Endothelial cell of umbilical vein (primary cell): Measurements from ENCODE around the gene VCL. TPM values are rescaled to one million over a fixed set of nuclear protein-coding genes. Genes with fewer than 3 reads are reported as not detected.
"Not testable (repeated sequence)": the region's sequence is repeated elsewhere in the genome, so short reads cannot be mapped to it uniquely, and the experiment has no call there.

ENCODE experiments used
- BruUV-seq: library from RNA; stranded (reverse); fragments of 400-500 nt; replicated peaks from 2 replicates; lab custom pipeline; 2021; lab: Mats Ljungman, UMichigan
- CTCF ChIA-PET: fragments of 300-600, 350-600 bp; sonication (Branson Sonifier 250); formaldehyde crosslinking; loops from one replicate; lab custom pipeline; 2021; ENCODE audit warnings: antibody characterized with exemption, inconsistent platforms; lab: Charles Lee
- POLR2A ChIA-PET: fragments of 300-600, 350-600 bp; sonication (Branson Sonifier 250); formaldehyde crosslinking; loops from one replicate; lab custom pipeline; 2021; ENCODE audit warnings: antibody characterized with exemption, inconsistent platforms; lab: Charles Lee
- DNase-seq: peaks from one replicate; pipeline ENCODE4 v3.0.0-alpha.2; 2011; ENCODE audit warnings: low read depth, low spot score
- FAIRE-seq: peaks from 2 replicates; lab custom pipeline; 2011; peaks lifted over from hg19 to GRCh38; lab: Jason Lieb, UNC
- H2AFZ ChIP-seq: 2 replicates; pipeline ENCODE4 v1.6.0; 2012; ENCODE audit warnings: low read depth, low read length, control low read depth, inconsistent platforms
- H3K27ac ChIP-seq: 2 replicates; pipeline ENCODE4 v1.5.1; 2011; ENCODE audit warnings: low read depth, mild to moderate bottlenecking, control low read depth, low read length, moderate library complexity; ENCODE audit not compliant: insufficient read depth
- H3K27me3 ChIP-seq, 2 experiments: 2 replicates each; pipeline versions ENCODE4 v1.6.0 to v1.6.1; 2011; ENCODE audit warnings: low read length in 2 of 2, mixed read lengths in 1 of 2; ENCODE audit not compliant: control insufficient read depth in 2 of 2, insufficient read depth in 2 of 2
- H3K36me3 ChIP-seq, 2 experiments: 2 replicates in 1 of 2; 3 replicates in 1 of 2; pipeline ENCODE4 v1.5.1; 2011; ENCODE audit warnings: low read length in 2 of 2, mild to moderate bottlenecking in 1 of 2, moderate library complexity in 1 of 2; ENCODE audit not compliant: control insufficient read depth in 2 of 2, insufficient read depth in 2 of 2; ENCODE audit errors: extremely low read depth in 1 of 2
- H3K4me1 ChIP-seq: 3 replicates; pipeline ENCODE4 v1.5.1; 2011; ENCODE audit warnings: mild to moderate bottlenecking, low read length; ENCODE audit not compliant: control insufficient read depth, insufficient read depth; ENCODE audit errors: extremely low read depth
- H3K4me2 ChIP-seq: 2 replicates; pipeline ENCODE4 v1.6.1; 2011; ENCODE audit warnings: low read length, control low read depth, mixed read lengths; ENCODE audit not compliant: insufficient read depth
- H3K4me3 ChIP-seq, 3 experiments: fragments of 200-600 bp in 1 of 3; sonication (generic), shearing (Covaris generic) in 1 of 3; replicated peaks in 1 of 3; 2 replicates each; pipeline ENCODE4 v1.5.1; 2011 to 2016; ENCODE audit warnings: control low read depth in 3 of 3, low read length in 3 of 3, mild to moderate bottlenecking in 2 of 3, inconsistent platforms in 1 of 3, low read depth in 1 of 3, moderate library complexity in 1 of 3; ENCODE audit not compliant: insufficient read depth in 1 of 3
- H3K79me2 ChIP-seq: 2 replicates; pipeline ENCODE4 v1.6.0; 2012; ENCODE audit warnings: low read length, inconsistent platforms; ENCODE audit not compliant: control insufficient read depth, insufficient read depth
- H3K9ac ChIP-seq: replicated peaks from 2 replicates; pipeline ENCODE3; 2011; ENCODE audit warnings: low read length, control low read depth; ENCODE audit not compliant: insufficient read depth; ENCODE audit errors: extremely low read depth
- H3K9me1 ChIP-seq: replicated peaks from 3 replicates; pipeline ENCODE4 v1.6.0; 2011; ENCODE audit warnings: mild to moderate bottlenecking, low read length; ENCODE audit not compliant: control insufficient read depth, insufficient read depth; ENCODE audit errors: extremely low read depth
- H3K9me3 ChIP-seq: replicated peaks from 2 replicates; pipeline ENCODE4 v1.5.1; 2012; ENCODE audit warnings: low read length, inconsistent platforms; ENCODE audit not compliant: control insufficient read depth, insufficient read depth
- H4K20me1 ChIP-seq: replicated peaks from 2 replicates; pipeline ENCODE3; 2011; ENCODE audit warnings: mild to moderate bottlenecking, low read length; ENCODE audit not compliant: control insufficient read depth, insufficient read depth; ENCODE audit errors: extremely low read depth
- EZH2 ChIP-seq: IDR thresholded peaks from 2 replicates; pipeline ENCODE4 v1.6.1; 2012; ENCODE audit warnings: borderline replicate concordance, low read depth, mild to moderate bottlenecking, moderate library complexity, low read length, inconsistent platforms; ENCODE audit not compliant: severe bottlenecking
- FOS ChIP-seq: IDR thresholded peaks from 2 replicates; pipeline ENCODE4 v1.6.1; 2011; ENCODE audit warnings: mild to moderate bottlenecking, low read length, moderate library complexity, borderline replicate concordance; ENCODE audit not compliant: insufficient read depth
- JUN ChIP-seq: IDR thresholded peaks from 2 replicates; pipeline ENCODE4 v1.6.1; 2011; ENCODE audit warnings: borderline replicate concordance, low read depth; ENCODE audit not compliant: insufficient read length, insufficient read depth
- dilution Hi-C: fragments of 300-500 bp; cut with MboI; formaldehyde crosslinking; loops from one replicate; pipeline ENCODE4 v1.15.0; 2019; ENCODE audit warnings: low sequenced_read_pairs; ENCODE audit not compliant: extremely low pct_ligation_motif_present
- intact Hi-C: fragments of 100-400 bp; cut with micrococcal nuclease; formaldehyde crosslinking; loops from one replicate; pipeline ENCODE4 v1.10.0; 2022
- polyA plus RNA-seq, 4 experiments: library from polyadenylated mRNA; depleted of rRNA in 3 of 4; stranded (reverse) in 3 of 4; unstranded in 1 of 4; fragments of >200 nt; gene quantifications; 2 replicates each; pipeline versions ENCODE4 v1.2.1 to v1.2.3, GENCODE V29; 2011 to 2012; ENCODE audit warnings: missing spikeins in 1 of 4
- total RNA-seq: library from RNA; stranded (reverse); gene quantifications from 2 replicates; pipeline ENCODE4 v1.2.3, GENCODE V29; 2021

VCL gene
- total and polyA plus RNA-seq, 2 donors (not counting 3 experiments of a cell fraction or from before 2014, with no cell fraction given): 95.4 to 231 TPM

DNA sequence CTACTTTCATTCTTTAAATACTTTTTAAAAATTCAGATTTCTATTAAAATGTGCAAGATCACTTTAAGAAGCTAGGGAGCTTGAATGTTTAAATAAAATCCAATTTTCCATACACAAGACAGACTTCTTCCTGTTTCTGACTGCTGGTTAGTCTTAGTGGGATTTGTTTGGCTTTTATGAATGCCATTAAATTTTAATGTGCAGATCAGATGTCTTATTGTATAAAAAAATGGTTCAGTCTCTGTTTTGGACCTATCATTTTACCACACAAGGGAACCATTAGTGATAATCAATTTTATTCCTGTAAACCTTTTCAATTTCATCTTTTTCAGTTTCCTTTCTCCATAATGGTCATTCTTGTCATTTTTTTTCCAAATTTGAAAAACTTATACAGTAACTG is 63.2 kb downstream of the VCL start:
- Histone ChIP-seq H3K27me3 (no peaks in the 10 kb centered on the region), H3K9me3 (no peaks in the 10 kb centered on the region), H3K9me1 (no peaks in the 10 kb centered on the region), H3K4me3 (no peak overlapping the region), H3K9ac (no peak overlapping the region), H3K36me3 (peaks cover 2 to 7% of the 10 kb centered on the region in 2 experiments), H2AFZ (no peak overlapping the region), H3K4me1 (peaks cover 26% of the 10 kb centered on the region), H3K4me2 (no peak overlapping the region), H3K27ac (no peak overlapping the region), H3K79me2 (peaks cover 71% of the 10 kb centered on the region), H4K20me1 (no peaks in the 10 kb centered on the region)
- TF ChIP-seq JUN (no peak), FOS (no peak), EZH2 (no peak)
- DNase-seq (peak; percentile 36), FAIRE-seq (no peak)
- ChIA-PET CTCF (no interaction called here), POLR2A (no interaction called here)
- BruUV-seq: no TSS peak
- intact Hi-C loops: no loop called here
- dilution Hi-C loops: no loop called here

- H3K36me3 ChIP-seq, H3K9ac ChIP-seq, H3K9me1 ChIP-seq, H2AFZ ChIP-seq, dilution Hi-C loops, H4K20me1 ChIP-seq, DNase-seq, H3K4me3 ChIP-seq, H3K9me3 ChIP-seq, BruUV-seq, H3K4me2 ChIP-seq, H3K27me3 ChIP-seq, intact Hi-C loops, CTCF ChIA-PET, FAIRE-seq, H3K27ac ChIP-seq: not testable (repeated sequence)
- peaks cover 17% of the 10 kb centered on the region for H3K4me1 ChIP-seq
- POLR2A ChIA-PET: interaction anchor here (0.7 kb wide), 1 partner anchor 32 kb away, joined by 7 read pairs; no protein-coding TSS in a partner anchor
- peaks cover 68% of the 10 kb centered on the region for H3K79me2 ChIP-seq
These were observed 64.1 kb downstream of the VCL start for GRCh38 chr10:74061978-74062377.
